Measurements from ENCODE around the gene CXCL16. TPM values are rescaled to one million over a fixed set of nuclear protein-coding genes. Genes with fewer than 3 reads are reported as not detected.

Gene CXCL16
- total and polyA plus RNA-seq, 2 of the 13 experiments (the other 11 are each of a cell fraction or from before 2014, with no cell fraction given), result 9.4 to 101 TPM

DNA sequence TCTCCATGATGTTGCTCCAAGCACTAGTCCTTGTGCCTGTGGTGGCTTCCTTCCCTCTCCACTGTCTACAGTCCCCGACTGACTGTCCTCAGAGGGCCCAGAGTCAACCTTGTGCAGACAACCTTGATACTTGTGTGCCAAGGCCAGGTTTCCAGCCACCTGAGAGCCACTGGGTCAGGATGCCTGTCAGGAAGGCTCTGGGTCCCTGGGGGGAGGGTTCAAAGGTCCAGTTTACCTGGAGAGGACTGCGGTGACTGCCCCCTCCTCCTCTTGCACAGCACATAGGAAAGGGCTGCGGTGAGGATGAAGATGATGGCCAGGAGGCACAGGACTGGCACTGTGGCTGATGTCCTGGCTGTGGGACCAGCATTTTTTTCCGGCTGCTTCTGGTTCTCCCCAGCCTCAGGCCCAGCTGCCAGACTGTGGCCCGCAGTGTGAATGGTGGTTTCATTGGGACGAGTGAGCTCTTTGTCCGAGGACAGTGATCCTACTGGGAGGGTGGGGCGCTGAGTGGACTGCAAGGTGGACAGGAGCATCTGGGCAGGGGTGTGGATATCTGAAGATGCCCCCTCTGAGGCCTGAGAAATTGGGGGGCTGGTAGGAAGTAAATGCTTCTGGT, 4.8 kb downstream of the CXCL16 start (continued):
- TF ChIP-seq, protein P1, sequence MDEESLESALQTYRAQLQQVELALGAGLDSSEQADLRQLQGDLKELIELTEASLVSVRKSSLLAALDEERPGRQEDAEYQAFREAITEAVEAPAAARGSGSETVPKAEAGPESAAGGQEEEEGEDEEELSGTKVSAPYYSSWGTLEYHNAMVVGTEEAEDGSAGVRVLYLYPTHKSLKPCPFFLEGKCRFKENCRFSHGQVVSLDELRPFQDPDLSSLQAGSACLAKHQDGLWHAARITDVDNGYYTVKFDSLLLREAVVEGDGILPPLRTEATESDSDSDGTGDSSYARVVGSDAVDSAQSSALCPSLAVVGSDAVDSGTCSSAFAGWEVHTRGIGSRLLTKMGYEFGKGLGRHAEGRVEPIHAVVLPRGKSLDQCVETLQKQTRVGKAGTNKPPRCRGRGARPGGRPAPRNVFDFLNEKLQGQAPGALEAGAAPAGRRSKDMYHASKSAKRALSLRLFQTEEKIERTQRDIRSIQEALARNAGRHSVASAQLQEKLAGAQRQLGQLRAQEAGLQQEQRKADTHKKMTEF (CRISPR knock-in tag; IDR thresholded peaks at IDR 0.05), result 0 out of 2 replicates have a peak, but pooled peaks have one; percentile 19
- no peak for TF ChIP-seq ZNF550 (CRISPR knock-in tag; IDR thresholded peaks at IDR 0.05; ENCODE audit: borderline replicate concordance)
- TF ChIP-seq RXRB (CRISPR knock-in tag; IDR thresholded peaks at IDR 0.05; ENCODE audit: borderline replicate concordance), result peak; percentile 82
- TF ChIP-seq, protein P2, sequence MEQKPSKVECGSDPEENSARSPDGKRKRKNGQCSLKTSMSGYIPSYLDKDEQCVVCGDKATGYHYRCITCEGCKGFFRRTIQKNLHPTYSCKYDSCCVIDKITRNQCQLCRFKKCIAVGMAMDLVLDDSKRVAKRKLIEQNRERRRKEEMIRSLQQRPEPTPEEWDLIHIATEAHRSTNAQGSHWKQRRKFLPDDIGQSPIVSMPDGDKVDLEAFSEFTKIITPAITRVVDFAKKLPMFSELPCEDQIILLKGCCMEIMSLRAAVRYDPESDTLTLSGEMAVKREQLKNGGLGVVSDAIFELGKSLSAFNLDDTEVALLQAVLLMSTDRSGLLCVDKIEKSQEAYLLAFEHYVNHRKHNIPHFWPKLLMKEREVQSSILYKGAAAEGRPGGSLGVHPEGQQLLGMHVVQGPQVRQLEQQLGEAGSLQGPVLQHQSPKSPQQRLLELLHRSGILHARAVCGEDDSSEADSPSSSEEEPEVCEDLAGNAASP (CRISPR knock-in tag; IDR thresholded peaks at IDR 0.05; ENCODE audit: borderline replicate concordance), result peak; percentile 91; the same call in 1 of the 2 replicates
- TF ChIP-seq MIER3 (CRISPR knock-in tag; IDR thresholded peaks at IDR 0.05; ENCODE audit: borderline replicate concordance), result peak; percentile 65; the same call in 1 of the 2 replicates
- TF ChIP-seq ELF1 (CRISPR knock-in tag; IDR thresholded peaks at IDR 0.05), result no peak
- 0 out of 2 replicates have a peak, but pooled peaks have one; percentile 37 for TF ChIP-seq PAF1 (CRISPR knock-in tag; IDR thresholded peaks at IDR 0.05)
- TF ChIP-seq, protein P3, sequence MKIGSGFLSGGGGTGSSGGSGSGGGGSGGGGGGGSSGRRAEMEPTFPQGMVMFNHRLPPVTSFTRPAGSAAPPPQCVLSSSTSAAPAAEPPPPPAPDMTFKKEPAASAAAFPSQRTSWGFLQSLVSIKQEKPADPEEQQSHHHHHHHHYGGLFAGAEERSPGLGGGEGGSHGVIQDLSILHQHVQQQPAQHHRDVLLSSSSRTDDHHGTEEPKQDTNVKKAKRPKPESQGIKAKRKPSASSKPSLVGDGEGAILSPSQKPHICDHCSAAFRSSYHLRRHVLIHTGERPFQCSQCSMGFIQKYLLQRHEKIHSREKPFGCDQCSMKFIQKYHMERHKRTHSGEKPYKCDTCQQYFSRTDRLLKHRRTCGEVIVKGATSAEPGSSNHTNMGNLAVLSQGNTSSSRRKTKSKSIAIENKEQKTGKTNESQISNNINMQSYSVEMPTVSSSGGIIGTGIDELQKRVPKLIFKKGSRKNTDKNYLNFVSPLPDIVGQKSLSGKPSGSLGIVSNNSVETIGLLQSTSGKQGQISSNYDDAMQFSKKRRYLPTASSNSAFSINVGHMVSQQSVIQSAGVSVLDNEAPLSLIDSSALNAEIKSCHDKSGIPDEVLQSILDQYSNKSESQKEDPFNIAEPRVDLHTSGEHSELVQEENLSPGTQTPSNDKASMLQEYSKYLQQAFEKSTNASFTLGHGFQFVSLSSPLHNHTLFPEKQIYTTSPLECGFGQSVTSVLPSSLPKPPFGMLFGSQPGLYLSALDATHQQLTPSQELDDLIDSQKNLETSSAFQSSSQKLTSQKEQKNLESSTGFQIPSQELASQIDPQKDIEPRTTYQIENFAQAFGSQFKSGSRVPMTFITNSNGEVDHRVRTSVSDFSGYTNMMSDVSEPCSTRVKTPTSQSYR (CRISPR knock-in tag; IDR thresholded peaks at IDR 0.05; ENCODE audit: borderline replicate concordance), result peak; percentile 42; the same call in 1 of the 2 replicates
- peak; percentile 43; the same call in 1 of the 2 replicates for TF ChIP-seq REPIN1 (CRISPR knock-in tag; IDR thresholded peaks at IDR 0.05; ENCODE audit: borderline replicate concordance, low read depth)
- TF ChIP-seq NONO (IDR thresholded peaks at IDR 0.05), result no peak
- TF ChIP-seq NONO (CRISPR knock-in tag; conservative IDR thresholded peaks at IDR 0.05), result no peak
- peak; percentile 66; the same call in 1 of the 2 replicates for TF ChIP-seq MEF2D (CRISPR knock-in tag; IDR thresholded peaks at IDR 0.05)
- peak; percentile 83 for TF ChIP-seq HNF4A (CRISPR knock-in tag; IDR thresholded peaks at IDR 0.05)
- TF ChIP-seq, protein P4, sequence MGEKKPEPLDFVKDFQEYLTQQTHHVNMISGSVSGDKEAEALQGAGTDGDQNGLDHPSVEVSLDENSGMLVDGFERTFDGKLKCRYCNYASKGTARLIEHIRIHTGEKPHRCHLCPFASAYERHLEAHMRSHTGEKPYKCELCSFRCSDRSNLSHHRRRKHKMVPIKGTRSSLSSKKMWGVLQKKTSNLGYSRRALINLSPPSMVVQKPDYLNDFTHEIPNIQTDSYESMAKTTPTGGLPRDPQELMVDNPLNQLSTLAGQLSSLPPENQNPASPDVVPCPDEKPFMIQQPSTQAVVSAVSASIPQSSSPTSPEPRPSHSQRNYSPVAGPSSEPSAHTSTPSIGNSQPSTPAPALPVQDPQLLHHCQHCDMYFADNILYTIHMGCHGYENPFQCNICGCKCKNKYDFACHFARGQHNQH (CRISPR knock-in tag; IDR thresholded peaks at IDR 0.05), result peak; percentile 58; the same call in 1 of the 2 replicates
- TF ChIP-seq KDM2A (CRISPR knock-in tag; IDR thresholded peaks at IDR 0.05; ENCODE audit: borderline replicate concordance, low read depth), result peak; percentile 38; the same call in 1 of the 2 replicates
- peak in 1 of 2 experiments; percentile 31; a peak in 1 of 4 replicates for TF ChIP-seq EP300 (IDR thresholded peaks at IDR 0.05; ENCODE audit: low read depth in 2 of 2, low read length in 2 of 2)
- TF ChIP-seq EP300 (CRISPR knock-in tag; IDR thresholded peaks at IDR 0.05; ENCODE audit: borderline replicate concordance), result no peak
- TF ChIP-seq ZNF788 (CRISPR knock-in tag; IDR thresholded peaks at IDR 0.05; ENCODE audit: borderline replicate concordance), result no peak
- TF ChIP-seq SALL1 (CRISPR knock-in tag; IDR thresholded peaks at IDR 0.05), result peak; percentile 65
- peak; percentile 94 for TF ChIP-seq RARA (CRISPR knock-in tag; IDR thresholded peaks at IDR 0.05)
- TF ChIP-seq ZFX (CRISPR knock-in tag; IDR thresholded peaks at IDR 0.05; ENCODE audit: low read depth), result peak; percentile 30; the same call in 1 of the 2 replicates
- 0 out of 2 replicates have a peak, but pooled peaks have one; percentile 27 for TF ChIP-seq NRL (CRISPR knock-in tag; IDR thresholded peaks at IDR 0.05; ENCODE audit: borderline replicate concordance)

Data from HepG2 (cell line).